ENCODE measurements around the gene ANXA11.

DNA sequence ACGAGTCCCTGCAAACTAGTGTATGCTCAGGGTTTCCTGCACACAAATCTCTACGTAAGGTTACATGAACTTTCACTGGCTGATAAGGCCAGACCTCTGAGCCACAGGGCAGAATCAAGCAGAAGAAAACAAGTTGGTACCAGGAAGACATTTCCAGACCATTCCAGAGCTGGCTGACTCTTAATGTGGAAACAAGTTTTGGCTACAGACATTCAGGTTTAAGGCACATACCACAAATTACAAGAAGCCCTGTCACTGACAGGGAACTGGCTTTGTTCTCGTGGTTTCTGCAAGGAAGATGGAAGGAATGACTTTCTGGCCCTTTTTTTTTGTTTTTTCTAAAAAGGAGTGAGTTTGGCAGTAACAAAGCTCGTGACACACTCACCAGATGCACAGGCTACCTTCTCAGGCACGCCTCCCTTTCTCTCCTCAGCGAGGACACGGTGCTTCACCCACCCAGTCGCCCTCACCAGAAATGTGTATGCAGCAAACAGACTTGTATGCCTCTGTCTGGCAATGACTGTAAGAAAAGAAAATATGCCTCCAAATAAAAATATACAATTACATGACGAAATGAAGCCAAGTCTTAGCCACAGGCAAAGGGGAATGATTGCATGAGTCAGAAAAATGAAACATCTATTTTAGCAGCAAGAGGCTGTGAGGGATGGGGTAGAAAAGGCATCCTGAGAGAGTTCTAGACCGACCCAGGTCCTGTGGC lies 50.2 kb downstream of the ANXA11 start:
- TF ChIP-seq, protein P1, sequence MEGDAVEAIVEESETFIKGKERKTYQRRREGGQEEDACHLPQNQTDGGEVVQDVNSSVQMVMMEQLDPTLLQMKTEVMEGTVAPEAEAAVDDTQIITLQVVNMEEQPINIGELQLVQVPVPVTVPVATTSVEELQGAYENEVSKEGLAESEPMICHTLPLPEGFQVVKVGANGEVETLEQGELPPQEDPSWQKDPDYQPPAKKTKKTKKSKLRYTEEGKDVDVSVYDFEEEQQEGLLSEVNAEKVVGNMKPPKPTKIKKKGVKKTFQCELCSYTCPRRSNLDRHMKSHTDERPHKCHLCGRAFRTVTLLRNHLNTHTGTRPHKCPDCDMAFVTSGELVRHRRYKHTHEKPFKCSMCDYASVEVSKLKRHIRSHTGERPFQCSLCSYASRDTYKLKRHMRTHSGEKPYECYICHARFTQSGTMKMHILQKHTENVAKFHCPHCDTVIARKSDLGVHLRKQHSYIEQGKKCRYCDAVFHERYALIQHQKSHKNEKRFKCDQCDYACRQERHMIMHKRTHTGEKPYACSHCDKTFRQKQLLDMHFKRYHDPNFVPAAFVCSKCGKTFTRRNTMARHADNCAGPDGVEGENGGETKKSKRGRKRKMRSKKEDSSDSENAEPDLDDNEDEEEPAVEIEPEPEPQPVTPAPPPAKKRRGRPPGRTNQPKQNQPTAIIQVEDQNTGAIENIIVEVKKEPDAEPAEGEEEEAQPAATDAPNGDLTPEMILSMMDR (IDR thresholded peaks at IDR 0.05): no peak
- TF ChIP-seq POLR2A (IDR thresholded peaks at IDR 0.05): no peak

Data from breast epithelium (tissue), 3 donors.